ENCODE data around the gene PI16.

DNA sequence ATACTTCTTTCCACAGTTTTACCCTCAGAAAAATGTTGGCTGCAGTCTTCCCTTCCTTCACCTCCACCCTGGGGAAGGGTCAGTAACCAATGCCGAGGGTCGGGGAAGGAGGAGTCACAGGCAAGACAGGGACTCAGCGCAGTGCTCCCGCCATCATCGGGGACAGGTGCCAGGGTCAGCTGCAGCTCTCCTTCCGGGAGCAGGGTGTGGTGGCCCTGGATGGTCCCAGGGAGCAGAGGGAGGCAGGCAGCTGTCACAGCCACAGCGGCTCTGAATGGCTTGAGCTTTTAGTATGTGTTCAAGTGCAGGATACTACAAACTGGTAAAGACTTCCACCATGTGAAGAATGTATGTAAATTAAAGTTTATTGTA lies 26.0 kb upstream of the PI16 start:
- TF ChIP-seq, protein P1, sequence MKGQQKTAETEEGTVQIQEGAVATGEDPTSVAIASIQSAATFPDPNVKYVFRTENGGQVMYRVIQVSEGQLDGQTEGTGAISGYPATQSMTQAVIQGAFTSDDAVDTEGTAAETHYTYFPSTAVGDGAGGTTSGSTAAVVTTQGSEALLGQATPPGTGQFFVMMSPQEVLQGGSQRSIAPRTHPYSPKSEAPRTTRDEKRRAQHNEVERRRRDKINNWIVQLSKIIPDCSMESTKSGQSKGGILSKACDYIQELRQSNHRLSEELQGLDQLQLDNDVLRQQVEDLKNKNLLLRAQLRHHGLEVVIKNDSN (IDR thresholded peaks at IDR 0.05) = no peak
- TF ChIP-seq YY1 (IDR thresholded peaks at IDR 0.05; ENCODE audit: low read depth) = no peak
- TF ChIP-seq CREB1 (IDR thresholded peaks at IDR 0.05; ENCODE audit: low read depth) = no peak
- TF ChIP-seq, protein P2, sequence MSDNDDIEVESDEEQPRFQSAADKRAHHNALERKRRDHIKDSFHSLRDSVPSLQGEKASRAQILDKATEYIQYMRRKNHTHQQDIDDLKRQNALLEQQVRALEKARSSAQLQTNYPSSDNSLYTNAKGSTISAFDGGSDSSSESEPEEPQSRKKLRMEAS (IDR thresholded peaks at IDR 0.05) = no peak
- no peak for TF ChIP-seq TAF1 (IDR thresholded peaks at IDR 0.05; ENCODE audit: low read depth)
- no peak for TF ChIP-seq RAD21 (IDR thresholded peaks at IDR 0.05; ENCODE audit: low read depth)
- no peak for TF ChIP-seq TEAD4 (IDR thresholded peaks at IDR 0.05)
- TF ChIP-seq, protein P3, sequence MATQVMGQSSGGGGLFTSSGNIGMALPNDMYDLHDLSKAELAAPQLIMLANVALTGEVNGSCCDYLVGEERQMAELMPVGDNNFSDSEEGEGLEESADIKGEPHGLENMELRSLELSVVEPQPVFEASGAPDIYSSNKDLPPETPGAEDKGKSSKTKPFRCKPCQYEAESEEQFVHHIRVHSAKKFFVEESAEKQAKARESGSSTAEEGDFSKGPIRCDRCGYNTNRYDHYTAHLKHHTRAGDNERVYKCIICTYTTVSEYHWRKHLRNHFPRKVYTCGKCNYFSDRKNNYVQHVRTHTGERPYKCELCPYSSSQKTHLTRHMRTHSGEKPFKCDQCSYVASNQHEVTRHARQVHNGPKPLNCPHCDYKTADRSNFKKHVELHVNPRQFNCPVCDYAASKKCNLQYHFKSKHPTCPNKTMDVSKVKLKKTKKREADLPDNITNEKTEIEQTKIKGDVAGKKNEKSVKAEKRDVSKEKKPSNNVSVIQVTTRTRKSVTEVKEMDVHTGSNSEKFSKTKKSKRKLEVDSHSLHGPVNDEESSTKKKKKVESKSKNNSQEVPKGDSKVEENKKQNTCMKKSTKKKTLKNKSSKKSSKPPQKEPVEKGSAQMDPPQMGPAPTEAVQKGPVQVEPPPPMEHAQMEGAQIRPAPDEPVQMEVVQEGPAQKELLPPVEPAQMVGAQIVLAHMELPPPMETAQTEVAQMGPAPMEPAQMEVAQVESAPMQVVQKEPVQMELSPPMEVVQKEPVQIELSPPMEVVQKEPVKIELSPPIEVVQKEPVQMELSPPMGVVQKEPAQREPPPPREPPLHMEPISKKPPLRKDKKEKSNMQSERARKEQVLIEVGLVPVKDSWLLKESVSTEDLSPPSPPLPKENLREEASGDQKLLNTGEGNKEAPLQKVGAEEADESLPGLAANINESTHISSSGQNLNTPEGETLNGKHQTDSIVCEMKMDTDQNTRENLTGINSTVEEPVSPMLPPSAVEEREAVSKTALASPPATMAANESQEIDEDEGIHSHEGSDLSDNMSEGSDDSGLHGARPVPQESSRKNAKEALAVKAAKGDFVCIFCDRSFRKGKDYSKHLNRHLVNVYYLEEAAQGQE (IDR thresholded peaks at IDR 0.05; ENCODE audit: low read depth) = no peak
- TF ChIP-seq EGR1 (IDR thresholded peaks at IDR 0.05) = no peak
- no peak for TF ChIP-seq ZBTB7A (IDR thresholded peaks at IDR 0.05; ENCODE audit: low read depth)
- TF ChIP-seq EP300 (IDR thresholded peaks at IDR 0.05; ENCODE audit: borderline replicate concordance) = no peak
- TF ChIP-seq NFIC (IDR thresholded peaks at IDR 0.05) = no peak
- no peak for TF ChIP-seq CEBPB (IDR thresholded peaks at IDR 0.05)
